Endothelial cell (in vitro differentiated cells): ENCODE data around the gene RGS10. TPM values are rescaled to one million over a fixed set of nuclear protein-coding genes. Genes with fewer than 3 reads are reported as not detected.

Experiments used
- DNase-seq: peaks from one replicate; pipeline ENCODE4 v3.0.0; 2021; ENCODE audit warnings: low spot score
- H3K27ac Mint-ChIP-seq: one replicate; pipeline ENCODE4 v1.8.0; 2021; ENCODE audit warnings: mixed read lengths, inconsistent platforms; ENCODE audit not compliant: unreplicated experiment
- H3K27me3 Mint-ChIP-seq: one replicate; pipeline ENCODE4 v1.8.0; 2021; ENCODE audit warnings: mild to moderate bottlenecking, moderate library complexity, mixed read lengths, inconsistent platforms; ENCODE audit not compliant: unreplicated experiment
- H3K36me3 Mint-ChIP-seq: one replicate; pipeline ENCODE4 v1.8.0; 2021; ENCODE audit warnings: mild to moderate bottlenecking, low read depth, mixed read lengths, inconsistent platforms; ENCODE audit not compliant: unreplicated experiment
- H3K4me1 Mint-ChIP-seq: one replicate; pipeline ENCODE4 v1.8.0; 2021; ENCODE audit warnings: mild to moderate bottlenecking, mixed read lengths, inconsistent platforms; ENCODE audit not compliant: unreplicated experiment
- H3K4me3 Mint-ChIP-seq: one replicate; pipeline ENCODE4 v1.8.0; 2021; ENCODE audit warnings: mild to moderate bottlenecking, mixed read lengths, inconsistent platforms; ENCODE audit not compliant: unreplicated experiment
- H3K9me3 Mint-ChIP-seq: one replicate; pipeline ENCODE4 v1.8.0; 2021; ENCODE audit warnings: mixed read lengths, inconsistent platforms; ENCODE audit not compliant: unreplicated experiment
- CTCF ChIP-seq: fragments of 200-600 bp; sonication (generic); IDR thresholded peaks from one replicate; pipeline ENCODE4 v1.5.0; 2021; ENCODE audit warnings: antibody characterized with exemption; ENCODE audit not compliant: unreplicated experiment
- total RNA-seq: library from RNA; stranded (reverse); fragmentation: NEBNext Ultra II Directional; extraction: Animal tissue kit (Norgen Biotek cat#: 25700); gene quantifications from one replicate; pipeline ENCODE4 v1.2.1, GENCODE V29; 2021; ENCODE audit not compliant: unreplicated experiment

RGS10 gene
- total RNA-seq, 1 donor from 2014 or later, result 20.0 TPM

- no peak for DNase-seq
- H3K4me1 Mint-ChIP-seq, result no peaks in the 10 kb centered on the region
- no peaks in the 10 kb centered on the region for H3K9me3 Mint-ChIP-seq
- peaks cover 17% of the 10 kb centered on the region for H3K36me3 Mint-ChIP-seq
- no peak overlapping the region for H3K4me3 Mint-ChIP-seq
- H3K27ac Mint-ChIP-seq, result no peak overlapping the region
- peaks cover 12% of the 10 kb centered on the region for H3K27me3 Mint-ChIP-seq
- TF ChIP-seq CTCF, result no peak
Measured at GRCh38 chr10:119460369-119461195, 81.9 kb downstream of the RGS10 start.

- no peaks in the 10 kb centered on the region for H3K9me3 Mint-ChIP-seq
- no peak overlapping the region for H3K4me3 Mint-ChIP-seq
- H3K27me3 Mint-ChIP-seq, result peaks cover 10% of the 10 kb centered on the region
- TF ChIP-seq CTCF, result no peak
- H3K4me1 Mint-ChIP-seq, result no peaks in the 10 kb centered on the region
- peaks cover 21% of the 10 kb centered on the region for H3K36me3 Mint-ChIP-seq
- no peak for DNase-seq
- H3K27ac Mint-ChIP-seq, result no peak overlapping the region
Measured at GRCh38 chr10:119459681-119460340, 82.7 kb downstream of the RGS10 start.

GRCh38 chr10:119457966-119458766 lies 84.4 kb downstream of the RGS10 start:
- H3K36me3 Mint-ChIP-seq, result peaks cover 32% of the 10 kb centered on the region
- no peaks in the 10 kb centered on the region for H3K9me3 Mint-ChIP-seq
- H3K27me3 Mint-ChIP-seq, result peaks cover 16% of the 10 kb centered on the region
- no peak for DNase-seq
- H3K27ac Mint-ChIP-seq, result peak overlapping the region; percentile 52
- H3K4me1 Mint-ChIP-seq, result peaks cover 8% of the 10 kb centered on the region
- no peak overlapping the region for H3K4me3 Mint-ChIP-seq
- no peak for TF ChIP-seq CTCF

GRCh38 chr10:119456435-119456810 lies 86.1 kb downstream of the RGS10 start:
- no peak overlapping the region for H3K4me3 Mint-ChIP-seq
- H3K27me3 Mint-ChIP-seq, result peaks cover 13% of the 10 kb centered on the region
- peaks cover 10% of the 10 kb centered on the region for H3K4me1 Mint-ChIP-seq
- TF ChIP-seq CTCF, result no peak
- H3K36me3 Mint-ChIP-seq, result peaks cover 34% of the 10 kb centered on the region
- DNase-seq, result no peak
- no peak overlapping the region for H3K27ac Mint-ChIP-seq
- no peaks in the 10 kb centered on the region for H3K9me3 Mint-ChIP-seq
